Fibroblast of villous mesenchyme (primary cell): ENCODE data around the gene C10orf95. TPM values are rescaled to one million over a fixed set of nuclear protein-coding genes. Genes with fewer than 3 reads are reported as not detected.

Source experiments
- DNase-seq: peaks from one replicate; pipeline ENCODE4 v3.0.0-alpha.2; 2010; ENCODE audit warnings: low read depth
- H3K4me3 ChIP-seq: 2 replicates; pipeline ENCODE4 v1.5.1; 2011; ENCODE audit warnings: low read depth, mild to moderate bottlenecking, low read length
- total RNA-seq: library from RNA; depleted of rRNA; stranded (reverse); fragments of >200 nt; gene quantifications from 2 replicates; pipeline ENCODE4 v1.2.3, GENCODE V29; 2012
- TF ChIP-seq, protein P1 (sequence below): IDR thresholded peaks from 2 replicates; pipeline ENCODE4 v1.5.1; 2012; ENCODE audit warnings: low read depth, mild to moderate bottlenecking, low read length; ENCODE audit not compliant: insufficient read depth

The C10orf95 gene
- total RNA-seq, 1 donor: not detected

DNA sequence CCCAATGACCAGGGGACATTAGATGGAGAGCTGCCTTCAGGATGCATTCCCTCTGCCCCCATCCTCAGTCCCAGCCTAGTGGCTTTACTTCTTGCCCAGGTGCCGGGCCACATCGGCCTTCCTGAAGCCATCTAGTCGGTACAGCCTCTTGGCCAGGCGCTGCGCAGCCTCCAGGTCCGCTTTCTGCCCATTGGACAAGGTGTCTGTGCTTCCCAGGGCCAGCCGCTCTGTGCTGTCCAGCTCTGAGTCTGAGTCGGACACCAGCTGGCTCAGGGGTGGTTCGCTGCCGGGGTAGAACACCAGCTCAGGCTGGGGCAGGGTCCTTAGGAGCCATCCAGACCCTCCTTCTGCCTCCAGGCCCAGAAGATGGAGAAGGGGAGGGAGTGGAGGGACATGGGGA, 39.0 kb downstream of the C10orf95 start:
- TF ChIP-seq, protein P1, sequence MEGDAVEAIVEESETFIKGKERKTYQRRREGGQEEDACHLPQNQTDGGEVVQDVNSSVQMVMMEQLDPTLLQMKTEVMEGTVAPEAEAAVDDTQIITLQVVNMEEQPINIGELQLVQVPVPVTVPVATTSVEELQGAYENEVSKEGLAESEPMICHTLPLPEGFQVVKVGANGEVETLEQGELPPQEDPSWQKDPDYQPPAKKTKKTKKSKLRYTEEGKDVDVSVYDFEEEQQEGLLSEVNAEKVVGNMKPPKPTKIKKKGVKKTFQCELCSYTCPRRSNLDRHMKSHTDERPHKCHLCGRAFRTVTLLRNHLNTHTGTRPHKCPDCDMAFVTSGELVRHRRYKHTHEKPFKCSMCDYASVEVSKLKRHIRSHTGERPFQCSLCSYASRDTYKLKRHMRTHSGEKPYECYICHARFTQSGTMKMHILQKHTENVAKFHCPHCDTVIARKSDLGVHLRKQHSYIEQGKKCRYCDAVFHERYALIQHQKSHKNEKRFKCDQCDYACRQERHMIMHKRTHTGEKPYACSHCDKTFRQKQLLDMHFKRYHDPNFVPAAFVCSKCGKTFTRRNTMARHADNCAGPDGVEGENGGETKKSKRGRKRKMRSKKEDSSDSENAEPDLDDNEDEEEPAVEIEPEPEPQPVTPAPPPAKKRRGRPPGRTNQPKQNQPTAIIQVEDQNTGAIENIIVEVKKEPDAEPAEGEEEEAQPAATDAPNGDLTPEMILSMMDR: no peak
- H3K4me3 ChIP-seq: no peak overlapping the region
- no peak for DNase-seq

DNA sequence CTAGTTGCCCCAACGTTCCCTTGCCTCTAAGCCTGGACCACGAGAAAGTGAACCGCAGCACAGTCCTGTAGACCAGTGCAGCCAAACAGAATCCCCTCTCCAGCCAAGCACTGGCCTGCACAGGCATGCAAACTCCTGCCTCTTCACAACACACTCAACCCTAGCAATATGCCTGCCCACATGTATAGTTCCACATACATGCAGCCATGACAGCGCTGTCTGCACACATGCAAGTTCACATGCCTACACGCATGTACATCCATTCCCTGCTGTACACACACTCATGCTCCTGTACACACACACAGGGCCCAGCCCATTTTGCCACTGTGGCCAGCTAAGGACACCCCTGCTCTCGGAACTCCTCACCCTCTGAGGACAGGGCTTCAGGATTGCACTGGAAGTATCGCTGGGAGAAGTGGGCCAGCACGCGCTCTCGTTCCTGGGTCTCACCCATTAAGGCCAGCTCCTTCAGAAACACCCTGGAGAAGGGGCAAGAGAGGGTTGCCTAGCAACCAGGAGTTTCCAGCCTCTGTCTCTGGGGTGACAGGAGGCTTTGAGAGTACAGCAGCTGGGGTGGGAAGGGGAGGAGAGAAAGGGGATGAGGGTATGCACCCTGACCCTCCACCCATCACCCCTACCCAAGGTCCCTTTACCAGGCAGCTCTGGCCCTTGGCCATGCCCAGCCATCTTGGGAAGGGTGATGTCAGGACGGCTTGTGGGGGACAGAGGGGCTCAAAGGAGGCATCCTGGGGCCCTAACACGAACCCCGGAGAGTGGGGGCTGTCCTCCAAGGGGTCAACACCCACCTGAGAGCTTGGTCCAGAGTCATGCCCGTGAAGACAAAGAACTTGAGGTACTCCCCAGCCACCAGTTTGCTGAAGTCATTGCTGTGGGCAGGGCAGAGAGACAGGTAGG, 39.7 kb downstream of the C10orf95 start:
- no peak overlapping the region for H3K4me3 ChIP-seq
- DNase-seq: no peak
- TF ChIP-seq, protein P1: no peak

DNA sequence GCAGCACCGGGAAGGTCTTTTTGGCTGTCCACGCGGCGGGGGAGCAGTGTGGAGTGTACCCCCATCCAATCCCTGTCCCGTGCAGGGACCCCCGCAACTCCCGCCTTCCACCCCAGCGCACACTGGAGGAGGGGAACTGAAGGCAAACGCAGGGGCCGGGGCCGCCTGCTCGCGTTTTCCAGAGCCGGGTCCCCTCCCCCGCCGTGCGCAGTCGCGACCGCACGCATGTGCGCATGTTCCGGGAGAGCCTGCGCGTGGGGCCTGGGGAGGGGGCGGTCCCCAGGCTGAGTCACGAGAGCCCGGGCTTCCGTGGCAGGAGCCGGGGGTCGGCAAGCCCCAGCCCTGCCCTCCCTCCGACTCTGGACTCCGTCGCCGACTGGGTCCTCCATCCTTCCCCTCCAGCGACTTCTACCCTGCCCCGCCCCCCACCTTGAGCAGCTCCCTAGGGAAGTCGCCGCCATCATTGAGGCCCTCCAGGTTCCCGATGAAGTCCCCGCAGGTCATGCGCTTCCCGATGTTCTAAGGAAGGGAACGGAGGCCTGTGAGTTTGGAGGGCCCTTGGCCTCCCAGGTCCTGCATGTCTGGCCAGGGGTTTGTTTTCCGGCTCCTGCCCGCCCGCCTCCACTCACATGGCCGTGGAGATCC, 40.8 kb downstream of the C10orf95 start:
- peak overlapping the region; percentile 57 for H3K4me3 ChIP-seq
- DNase-seq: peak; percentile 40
- TF ChIP-seq, protein P1: no peak

DNA sequence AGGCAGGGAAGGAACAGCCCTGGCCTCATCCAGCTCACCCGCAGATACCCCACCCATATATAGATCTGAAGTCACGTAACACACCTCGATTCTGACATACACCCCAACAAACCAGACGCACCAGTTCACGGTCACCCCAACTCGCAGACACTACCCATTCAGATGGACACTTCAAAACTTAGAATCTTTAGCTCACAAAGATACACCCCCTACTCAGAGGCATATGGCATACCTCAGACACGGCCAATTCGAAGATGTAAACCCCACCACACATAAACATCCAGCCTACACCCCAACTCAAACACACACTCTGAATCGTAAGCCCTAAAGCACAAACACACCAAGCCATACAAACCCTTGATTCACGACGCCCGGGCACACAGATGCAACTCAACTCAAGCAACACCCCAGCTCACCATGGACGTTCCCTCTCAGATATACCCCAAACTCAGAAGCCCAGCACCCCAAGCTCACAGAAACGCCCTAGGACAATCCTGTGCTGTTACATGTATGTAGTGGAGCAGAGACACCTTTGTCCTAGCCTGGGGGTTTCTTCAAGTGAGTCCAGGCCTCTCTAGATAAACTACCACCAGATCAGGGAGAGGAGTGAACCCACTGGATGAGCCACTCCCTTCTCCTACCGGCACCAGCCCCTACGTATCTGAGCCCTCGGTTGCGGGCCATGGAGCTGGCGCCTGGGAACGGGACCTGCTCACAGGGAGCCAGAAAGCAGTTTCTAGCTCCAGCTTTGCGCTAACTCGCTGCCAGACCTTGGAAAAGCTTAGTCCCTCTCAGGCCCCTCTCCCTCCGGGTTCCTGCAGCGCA, 41.5 kb downstream of the C10orf95 start:
- TF ChIP-seq, protein P1: no peak

DNA sequence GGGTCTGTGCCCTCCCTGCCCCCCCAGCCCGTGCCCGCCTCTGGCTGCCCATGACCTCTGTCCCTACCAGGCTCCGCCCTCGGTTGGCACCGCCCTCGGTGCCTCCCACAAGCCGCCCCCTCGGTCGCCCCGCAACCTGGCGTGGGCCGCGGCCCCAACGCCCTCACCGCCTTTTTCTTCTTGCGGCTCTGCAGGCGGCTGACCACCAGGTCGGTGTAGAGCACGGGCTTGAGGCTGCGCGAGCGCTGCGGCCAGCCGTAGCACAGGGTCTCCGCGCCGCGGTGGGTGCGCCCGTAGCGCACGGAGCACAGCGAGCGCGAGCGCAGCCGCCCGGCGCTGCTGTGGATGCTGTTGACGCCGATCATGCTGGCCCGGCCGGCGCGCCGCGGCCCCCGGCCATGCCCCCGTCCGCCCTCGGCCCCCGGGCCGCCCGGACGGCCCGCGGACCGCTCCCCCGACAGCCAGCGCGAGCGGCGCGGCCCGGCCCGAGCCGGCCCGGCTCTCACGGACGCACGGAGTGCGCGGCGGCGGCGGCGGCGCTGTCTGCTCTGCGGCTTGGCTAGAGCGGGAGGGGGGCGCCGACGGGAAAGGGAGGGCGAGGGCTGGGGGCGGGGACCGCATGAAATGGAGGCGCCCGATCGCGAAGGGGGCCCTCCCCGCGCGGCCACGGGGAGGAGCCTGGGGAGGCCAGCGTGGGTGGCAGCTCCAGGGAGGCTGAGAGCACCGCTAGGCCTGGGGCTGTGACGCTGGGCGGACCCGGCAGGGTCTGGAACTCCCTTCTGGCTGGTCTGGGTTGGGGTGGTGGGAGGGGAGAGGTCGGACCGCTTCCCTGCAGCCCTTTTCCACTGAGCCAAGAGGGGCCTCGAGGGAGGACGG, 42.4 kb downstream of the C10orf95 start:
- H3K4me3 ChIP-seq: peak overlapping the region; percentile 57
- TF ChIP-seq, protein P1: no peak
- peak; percentile 65 for DNase-seq

More for the DNA sequence above, 41.5 kb downstream of the C10orf95 start:
- peak overlapping the region; percentile 57 for H3K4me3 ChIP-seq
- DNase-seq: no peak

DNA sequence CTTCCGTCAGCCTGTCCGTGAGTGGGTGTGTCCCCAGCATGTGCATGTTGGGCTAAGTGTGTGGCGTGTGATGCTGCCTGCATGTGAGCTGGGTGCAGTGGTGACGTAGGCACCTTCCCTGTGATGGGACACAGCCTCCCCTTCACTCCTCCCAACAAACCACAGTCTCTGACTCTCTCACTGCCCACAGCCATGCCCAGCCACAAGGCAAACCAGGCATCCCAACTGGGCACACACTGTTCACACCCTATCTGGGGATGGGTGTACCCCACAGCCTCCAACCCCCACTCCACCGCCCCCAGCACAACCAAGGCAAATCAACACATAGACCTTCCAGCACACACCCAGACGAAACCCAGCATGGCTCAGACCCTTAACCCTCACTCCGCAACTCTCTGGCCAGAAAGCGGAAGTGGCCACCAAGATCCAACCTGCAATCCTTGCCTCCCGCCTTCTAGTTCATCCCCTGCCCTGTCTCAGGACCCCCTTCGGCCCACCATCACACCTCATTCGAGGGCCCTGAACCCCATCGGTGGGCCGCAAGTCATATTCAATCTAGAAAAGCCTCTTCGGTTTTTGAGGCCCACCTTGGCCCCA, 43.1 kb downstream of the C10orf95 start:
- TF ChIP-seq, protein P1: no peak

More for the DNA sequence above, 43.1 kb downstream of the C10orf95 start:
- H3K4me3 ChIP-seq: peak overlapping the region; percentile 57
- peak; percentile 51 for DNase-seq
